Lower lobe of right lung (tissue), 2 donors: ENCODE measurements around the gene ZKSCAN8. TPM values are rescaled to one million over a fixed set of nuclear protein-coding genes. Genes with fewer than 3 reads are reported as not detected.

ENCODE experiments used
- ATAC-seq, 2 donors: fragments of 200-7000 bp; cut with Tn5 transposase; one replicate each; pipeline ENCODE4 v1.9.1; 2020 to 2022; ENCODE audit warnings: mild to moderate bottlenecking in 2 of 2, moderate library complexity in 2 of 2
- DNase-seq: peaks from one replicate; pipeline ENCODE4 v3.0.0-alpha.2; 2020
- H3K27ac ChIP-seq: fragments of 200-600 bp; one replicate; pipeline ENCODE4 v1.8.0; 2022
- H3K27me3 ChIP-seq: fragments of 200-600 bp; one replicate; pipeline ENCODE4 v1.8.0; 2022; ENCODE audit warnings: low read depth
- H3K36me3 ChIP-seq: fragments of 200-600 bp; one replicate; pipeline ENCODE4 v1.8.0; 2022; ENCODE audit warnings: mild to moderate bottlenecking
- H3K4me1 ChIP-seq: fragments of 200-600 bp; one replicate; pipeline ENCODE4 v1.8.0; 2022
- H3K4me3 ChIP-seq: fragments of 200-600 bp; one replicate; pipeline ENCODE4 v1.8.0; 2022; ENCODE audit warnings: mild to moderate bottlenecking
- H3K9me3 ChIP-seq: fragments of 200-600 bp; one replicate; pipeline ENCODE4 v1.8.0; 2022
- intact Hi-C: fragments of 100-400 bp; cut with DNase I; formaldehyde crosslinking; loops from one replicate; pipeline ENCODE4 v1.11.0; 2022
- total RNA-seq: library from RNA; stranded (reverse); fragmentation: NEBNext Ultra II Directional; extraction: Animal tissue kit (Norgen Biotek cat#: 25700); gene quantifications from one replicate; pipeline ENCODE4 v1.2.1, GENCODE V29; 2021
- TF ChIP-seq, protein P1 (sequence below): fragments of 200-600 bp; IDR thresholded peaks from one replicate; pipeline ENCODE4 v1.8.0; 2022; ENCODE audit warnings: antibody characterized with exemption, mild to moderate bottlenecking
- donor health status: DM: no; HTN: yes; CAD: no; lungs with severe emphysema.

The ZKSCAN8 gene
- total RNA-seq, 1 donor from 2014 or later, result 20.6 TPM

DNA sequence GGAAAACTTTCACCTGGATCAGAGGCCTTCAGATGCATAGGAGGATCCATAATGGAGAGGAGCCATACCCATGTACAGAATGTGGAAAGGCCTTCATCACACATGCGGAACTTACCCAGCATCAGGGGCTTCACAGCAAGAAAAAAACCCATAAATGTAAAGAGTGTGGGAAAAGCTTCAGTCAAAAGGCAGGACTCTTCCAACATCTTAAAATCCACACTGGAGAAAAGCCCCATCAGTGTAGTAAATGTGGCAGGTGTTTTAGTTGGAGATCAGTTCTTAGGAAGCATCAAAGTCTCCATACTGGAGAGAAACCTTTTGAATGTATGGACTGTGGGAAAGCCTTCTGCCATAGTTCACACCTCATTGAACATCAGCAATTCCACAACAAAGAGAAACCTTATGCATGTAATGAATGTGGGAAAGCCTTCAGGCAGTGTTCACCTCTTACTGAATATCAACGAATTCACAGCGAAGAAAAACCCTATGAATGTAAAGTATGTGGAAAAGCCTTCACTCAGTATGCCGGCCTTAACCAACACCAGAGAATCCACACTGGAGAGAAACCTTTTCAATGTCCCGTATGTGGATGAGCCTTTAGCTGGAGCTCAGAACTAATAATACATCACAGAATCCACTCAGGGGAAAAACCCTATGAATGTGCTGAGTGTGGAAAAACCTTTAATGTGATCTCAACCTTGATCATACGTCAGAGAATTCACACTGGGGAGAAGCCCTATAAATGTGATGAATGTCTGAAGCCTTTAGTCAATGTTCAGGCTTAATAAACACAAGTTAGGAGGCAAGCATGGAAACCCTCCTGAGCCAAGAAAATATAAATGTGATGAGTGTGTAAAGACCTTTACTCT, 46.7 kb downstream of the ZKSCAN8 start:
- Histone ChIP-seq H3K9me3 (peaks cover 37% of the 10 kb centered on the region), H3K27ac (no peak overlapping the region), H3K4me3 (no peak overlapping the region), H3K4me1 (no peaks in the 10 kb centered on the region), H3K36me3 (no peaks in the 10 kb centered on the region), H3K27me3 (no peaks in the 10 kb centered on the region)
- TF ChIP-seq, protein P1, sequence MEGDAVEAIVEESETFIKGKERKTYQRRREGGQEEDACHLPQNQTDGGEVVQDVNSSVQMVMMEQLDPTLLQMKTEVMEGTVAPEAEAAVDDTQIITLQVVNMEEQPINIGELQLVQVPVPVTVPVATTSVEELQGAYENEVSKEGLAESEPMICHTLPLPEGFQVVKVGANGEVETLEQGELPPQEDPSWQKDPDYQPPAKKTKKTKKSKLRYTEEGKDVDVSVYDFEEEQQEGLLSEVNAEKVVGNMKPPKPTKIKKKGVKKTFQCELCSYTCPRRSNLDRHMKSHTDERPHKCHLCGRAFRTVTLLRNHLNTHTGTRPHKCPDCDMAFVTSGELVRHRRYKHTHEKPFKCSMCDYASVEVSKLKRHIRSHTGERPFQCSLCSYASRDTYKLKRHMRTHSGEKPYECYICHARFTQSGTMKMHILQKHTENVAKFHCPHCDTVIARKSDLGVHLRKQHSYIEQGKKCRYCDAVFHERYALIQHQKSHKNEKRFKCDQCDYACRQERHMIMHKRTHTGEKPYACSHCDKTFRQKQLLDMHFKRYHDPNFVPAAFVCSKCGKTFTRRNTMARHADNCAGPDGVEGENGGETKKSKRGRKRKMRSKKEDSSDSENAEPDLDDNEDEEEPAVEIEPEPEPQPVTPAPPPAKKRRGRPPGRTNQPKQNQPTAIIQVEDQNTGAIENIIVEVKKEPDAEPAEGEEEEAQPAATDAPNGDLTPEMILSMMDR, result no peak
- DNase-seq (no peak), ATAC-seq (no peak)
- intact Hi-C loops, result no loop called here

DNA sequence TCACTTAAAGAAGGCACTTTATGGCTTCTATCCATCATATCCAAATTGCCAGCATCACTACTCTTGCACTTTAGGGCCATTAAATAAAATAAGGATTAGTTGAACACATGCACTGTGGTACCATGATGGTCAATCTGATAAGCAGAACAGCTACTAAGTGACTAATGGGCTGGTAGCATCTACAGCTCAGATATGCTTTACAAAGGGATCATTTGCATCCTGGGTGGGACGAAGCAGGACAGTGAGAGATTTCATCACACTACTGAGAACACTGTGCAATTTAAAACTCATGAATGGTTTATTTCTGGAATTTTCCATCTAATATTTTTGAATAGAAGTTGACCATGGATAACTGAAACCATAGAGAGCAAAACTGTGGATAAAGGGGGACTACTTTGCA, 58.3 kb downstream of the ZKSCAN8 start:
- no peak for ATAC-seq
- TF ChIP-seq, protein P1, result no peak
- H3K36me3 ChIP-seq, result no peaks in the 10 kb centered on the region
- no peak overlapping the region for H3K4me3 ChIP-seq
- H3K27ac ChIP-seq, result no peak overlapping the region
- peaks cover 16% of the 10 kb centered on the region for H3K27me3 ChIP-seq
- H3K9me3 ChIP-seq, result no peaks in the 10 kb centered on the region
- no peaks in the 10 kb centered on the region for H3K4me1 ChIP-seq
- intact Hi-C loops, result no loop called here
- no peak for DNase-seq

DNA sequence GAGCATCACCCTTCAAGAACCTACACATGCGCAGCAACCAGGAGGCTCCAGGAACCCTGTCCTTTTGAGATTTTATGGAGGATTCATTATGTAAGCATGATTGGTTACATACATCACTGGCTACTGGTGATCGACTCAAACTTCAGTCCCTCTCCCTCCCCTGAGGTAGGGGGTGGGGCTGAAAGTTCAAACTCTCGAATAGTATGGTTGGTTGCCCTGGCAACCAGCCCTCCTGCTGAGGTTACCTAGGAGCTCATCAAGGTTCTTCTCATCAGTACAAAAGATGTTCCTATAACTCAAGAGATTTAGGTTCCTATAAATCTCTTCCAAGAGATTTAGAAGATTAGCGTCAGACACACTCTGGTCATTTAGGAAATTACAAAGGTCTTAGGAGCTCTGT, 61.5 kb downstream of the ZKSCAN8 start:
- DNase-seq, result no peak
- no peak overlapping the region for H3K4me3 ChIP-seq
- peaks cover 40% of the 10 kb centered on the region for H3K27me3 ChIP-seq
- ATAC-seq, result no peak
- H3K4me1 ChIP-seq, result peaks cover 11% of the 10 kb centered on the region
- H3K9me3 ChIP-seq, result no peaks in the 10 kb centered on the region
- H3K36me3 ChIP-seq, result no peaks in the 10 kb centered on the region
- H3K27ac ChIP-seq, result no peak overlapping the region
- TF ChIP-seq, protein P1, result no peak
- intact Hi-C loops, result no loop called here

DNA sequence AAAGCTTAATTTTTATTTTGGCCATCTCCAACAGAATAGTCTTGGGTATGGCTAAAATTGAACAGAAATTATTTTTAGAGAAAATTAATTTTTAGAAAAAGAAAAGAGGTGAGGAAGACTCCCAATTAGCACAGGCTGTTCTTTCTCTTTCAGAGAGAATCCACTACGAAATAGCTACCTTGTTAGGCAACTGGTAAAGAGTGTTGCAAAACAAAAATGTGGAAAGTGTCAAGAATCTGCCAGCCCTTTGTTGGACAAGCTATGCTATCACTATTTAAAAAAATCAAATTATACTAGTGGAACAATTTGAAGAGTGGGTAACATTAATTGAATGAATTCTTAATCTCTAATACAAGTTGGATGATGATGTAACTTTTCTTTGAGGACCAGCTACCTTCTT, 64.2 kb downstream of the ZKSCAN8 start:
- TF ChIP-seq, protein P1, result no peak
- ATAC-seq, result no peak
- H3K36me3 ChIP-seq, result no peaks in the 10 kb centered on the region

DNA sequence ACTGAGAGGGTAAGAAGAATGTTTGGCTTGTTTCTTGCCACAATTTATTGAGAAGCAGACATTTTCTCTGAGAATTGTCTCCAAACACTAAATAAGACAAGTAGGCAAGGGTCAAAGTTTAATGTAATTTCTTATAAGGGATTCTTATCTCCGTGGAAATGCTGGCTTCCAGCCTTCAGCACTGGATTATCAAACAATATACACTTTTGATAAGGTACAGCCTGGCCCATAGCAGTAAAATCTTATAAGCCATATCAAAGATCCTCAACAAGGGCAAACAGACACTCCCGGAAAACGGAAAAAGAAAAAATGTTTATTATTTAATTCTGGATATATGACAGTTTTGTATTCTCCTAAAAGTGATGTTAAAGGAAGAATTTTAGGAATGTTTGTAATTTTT, 64.8 kb downstream of the ZKSCAN8 start:
- peaks cover 12% of the 10 kb centered on the region for H3K4me1 ChIP-seq
- TF ChIP-seq, protein P1, result no peak
- intact Hi-C loops, result no loop called here

More for the DNA sequence above, 64.2 kb downstream of the ZKSCAN8 start:
- Histone ChIP-seq H3K27ac (no peak overlapping the region), H3K9me3 (no peaks in the 10 kb centered on the region), H3K27me3 (peaks cover 60% of the 10 kb centered on the region), H3K4me1 (peaks cover 12% of the 10 kb centered on the region), H3K4me3 (no peak overlapping the region)
- DNase-seq, result no peak
- intact Hi-C loops, result no loop called here

More for the DNA sequence above, 64.8 kb downstream of the ZKSCAN8 start:
- Histone ChIP-seq H3K4me3 (no peak overlapping the region), H3K27ac (no peak overlapping the region), H3K9me3 (no peaks in the 10 kb centered on the region), H3K36me3 (no peaks in the 10 kb centered on the region), H3K27me3 (peaks cover 67% of the 10 kb centered on the region)
- ATAC-seq (no peak), DNase-seq (no peak)
